Measurements from ENCODE around the gene TTC7B. TPM values are rescaled to one million over a fixed set of nuclear protein-coding genes. Genes with fewer than 3 reads are reported as not detected.

The TTC7B gene
- total and polyA plus RNA-seq, 2 experiments from 2014 or later = 5.2 to 28.2 TPM

DNA sequence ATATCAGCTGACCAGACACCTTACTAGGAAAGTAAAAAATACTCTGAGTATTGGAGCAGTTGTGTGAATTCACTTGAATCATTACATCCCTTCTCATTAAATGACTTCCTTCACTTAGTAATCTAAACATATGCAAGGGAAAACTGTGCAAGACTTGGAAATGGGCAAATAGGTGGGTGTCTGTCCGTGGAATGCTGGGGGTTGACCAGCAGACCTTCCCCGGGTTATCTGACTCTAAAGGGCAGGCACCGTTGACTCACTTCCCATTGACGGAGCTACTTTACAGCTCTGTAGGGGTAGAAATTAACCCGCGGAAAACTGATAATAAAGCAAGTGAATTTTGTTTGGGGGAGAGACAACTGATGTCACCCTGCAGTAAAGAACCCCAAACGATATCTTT is 199.3 kb downstream of the TTC7B start:
- Histone ChIP-seq H3K79me2 (ENCODE audit: insufficient read depth) (no peaks in the 10 kb centered on the region), H3K9me3 (ENCODE audit: low read depth) (no peaks in the 10 kb centered on the region), H4K20me1 (ENCODE audit: insufficient read depth) (no peaks in the 10 kb centered on the region), H2AFZ (no peak overlapping the region), H3K27ac (no peak overlapping the region), H3K4me3 (no peak overlapping the region), H3K4me2 (ENCODE audit: unreplicated experiment) (no peak overlapping the region), H3K4me1 (ENCODE audit: insufficient read depth) (no peaks in the 10 kb centered on the region), H3F3A (ENCODE audit: insufficient read depth) (no peaks in the 10 kb centered on the region), H3K9me2 (ENCODE audit: insufficient read depth) (no peaks in the 10 kb centered on the region), H3K9ac (no peak overlapping the region), H3K27me3 (replicated peaks; ENCODE audit: insufficient read depth) (no peaks in the 10 kb centered on the region), H3K36me3 (ENCODE audit: low read depth) (no peaks in the 10 kb centered on the region)
- in situ Hi-C loops (cut with MboI) = no loop called here
- WGBS, 2 experiments (ENCODE audit: low coverage in 1 of 2, low lambda C conversion rate in 2 of 2, missing lambda C conversion rate in 2 of 2) = 65 to 68% methylated on average over 7 of the region's 7 CpGs
- DNase-seq = peak; percentile 7
- TF ChIP-seq EZH2 (IDR thresholded peaks at IDR 0.05; ENCODE audit: insufficient read depth, poor library complexity, severe bottlenecking) (no peak), EZH2phosphoT487 (IDR thresholded peaks at IDR 0.05; ENCODE audit: insufficient read depth, low read depth) (no peak)

GRCh38 chr14:90616313-90616712 is 199.9 kb downstream of the TTC7B start:
- WGBS, 2 experiments (ENCODE audit: low coverage in 1 of 2, low lambda C conversion rate in 2 of 2, missing lambda C conversion rate in 2 of 2) = 98 to 99% methylated on average over 7 to 10 of the region's 10 CpGs
- no peaks in the 10 kb centered on the region for H3K79me2 ChIP-seq (ENCODE audit: insufficient read depth)
- no peak overlapping the region for H3K9ac ChIP-seq
- no peaks in the 10 kb centered on the region for H3K9me2 ChIP-seq (ENCODE audit: insufficient read depth)
- H2AFZ ChIP-seq = no peak overlapping the region
- no peak overlapping the region for H3K27ac ChIP-seq
- no peak for DNase-seq
- no peaks in the 10 kb centered on the region for H3K4me1 ChIP-seq (ENCODE audit: insufficient read depth)
- TF ChIP-seq EZH2 (IDR thresholded peaks at IDR 0.05; ENCODE audit: insufficient read depth, poor library complexity, severe bottlenecking) (no peak), EZH2phosphoT487 (IDR thresholded peaks at IDR 0.05; ENCODE audit: insufficient read depth, low read depth) (no peak)
- no peaks in the 10 kb centered on the region for H3F3A ChIP-seq (ENCODE audit: insufficient read depth)
- in situ Hi-C loops (cut with MboI) = no loop called here
- H3K4me2 ChIP-seq (ENCODE audit: unreplicated experiment) = no peak overlapping the region
- no peaks in the 10 kb centered on the region for H4K20me1 ChIP-seq (ENCODE audit: insufficient read depth)
- H3K4me3 ChIP-seq = no peak overlapping the region
- H3K27me3 ChIP-seq (replicated peaks; ENCODE audit: insufficient read depth) = no peaks in the 10 kb centered on the region
- no peaks in the 10 kb centered on the region for H3K9me3 ChIP-seq (ENCODE audit: low read depth)
- no peaks in the 10 kb centered on the region for H3K36me3 ChIP-seq (ENCODE audit: low read depth)

DNA sequence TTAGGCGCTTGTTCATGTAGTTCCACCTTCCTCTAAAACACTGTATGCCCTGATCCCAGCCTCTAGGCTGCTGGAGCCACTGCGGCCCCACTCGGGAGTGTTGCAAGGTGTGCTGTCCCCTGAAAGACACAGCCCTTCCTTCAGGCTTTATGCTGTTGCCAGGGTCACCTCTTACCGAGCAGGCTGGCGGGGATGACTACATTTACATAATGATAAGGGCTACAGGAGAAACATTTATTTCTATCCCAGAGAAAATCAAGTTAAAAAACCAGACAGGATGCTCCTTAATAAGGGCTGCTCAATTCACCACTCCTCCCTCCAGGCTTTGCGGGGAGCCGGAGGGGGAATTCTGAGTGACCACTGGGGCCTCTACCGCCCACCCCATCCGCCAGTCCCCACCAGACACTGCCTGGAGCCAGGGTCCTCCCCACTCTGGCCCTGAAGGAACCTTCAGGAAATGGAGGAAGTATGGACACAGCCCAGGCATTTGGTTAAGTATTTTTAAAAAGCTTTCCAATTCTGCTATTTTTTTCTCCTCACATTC is 200.6 kb downstream of the TTC7B start:
- H3K4me3 ChIP-seq = no peak overlapping the region
- H3K9me3 ChIP-seq (ENCODE audit: low read depth) = no peaks in the 10 kb centered on the region
- in situ Hi-C loops (cut with MboI) = no loop called here
- no peaks in the 10 kb centered on the region for H3K27me3 ChIP-seq (replicated peaks; ENCODE audit: insufficient read depth)
- no peak overlapping the region for H3K9ac ChIP-seq
- H3K9me2 ChIP-seq (ENCODE audit: insufficient read depth) = no peaks in the 10 kb centered on the region
- WGBS, 2 experiments (ENCODE audit: low coverage in 1 of 2, low lambda C conversion rate in 2 of 2, missing lambda C conversion rate in 2 of 2) = 97 to 98% methylated on average over 9 of the region's 9 CpGs
- H3K4me1 ChIP-seq (ENCODE audit: insufficient read depth) = no peaks in the 10 kb centered on the region
- no peaks in the 10 kb centered on the region for H3K36me3 ChIP-seq (ENCODE audit: low read depth)
- no peak for DNase-seq
- no peak overlapping the region for H3K27ac ChIP-seq
- no peak overlapping the region for H3K4me2 ChIP-seq (ENCODE audit: unreplicated experiment)
- no peaks in the 10 kb centered on the region for H4K20me1 ChIP-seq (ENCODE audit: insufficient read depth)
- no peaks in the 10 kb centered on the region for H3K79me2 ChIP-seq (ENCODE audit: insufficient read depth)
- no peak overlapping the region for H2AFZ ChIP-seq
- H3F3A ChIP-seq (ENCODE audit: insufficient read depth) = no peaks in the 10 kb centered on the region
- TF ChIP-seq EZH2 (IDR thresholded peaks at IDR 0.05; ENCODE audit: insufficient read depth, poor library complexity, severe bottlenecking) (no peak), EZH2phosphoT487 (IDR thresholded peaks at IDR 0.05; ENCODE audit: insufficient read depth, low read depth) (no peak)

GRCh38 chr14:90614696-90615516 is 201.3 kb downstream of the TTC7B start:
- Histone ChIP-seq H3K4me2 (ENCODE audit: unreplicated experiment) (no peak overlapping the region), H3K27ac (no peak overlapping the region), H3K9ac (no peak overlapping the region)

More at GRCh38 chr14:90614696-90615516, 201.3 kb downstream of the TTC7B start:
- no peak for DNase-seq
- H3K27me3 ChIP-seq (replicated peaks; ENCODE audit: insufficient read depth) = no peaks in the 10 kb centered on the region
- H3K9me2 ChIP-seq (ENCODE audit: insufficient read depth) = no peaks in the 10 kb centered on the region
- no peak overlapping the region for H3K4me3 ChIP-seq
- WGBS, 2 experiments (ENCODE audit: low coverage in 1 of 2, low lambda C conversion rate in 2 of 2, missing lambda C conversion rate in 2 of 2) = 83 to 85% methylated on average over 10 of the region's 10 CpGs
- TF ChIP-seq EZH2phosphoT487 (IDR thresholded peaks at IDR 0.05; ENCODE audit: insufficient read depth, low read depth) (no peak), EZH2 (IDR thresholded peaks at IDR 0.05; ENCODE audit: insufficient read depth, poor library complexity, severe bottlenecking) (no peak)
- no peaks in the 10 kb centered on the region for H3K4me1 ChIP-seq (ENCODE audit: insufficient read depth)
- no peak overlapping the region for H2AFZ ChIP-seq
- H3K36me3 ChIP-seq (ENCODE audit: low read depth) = no peaks in the 10 kb centered on the region
- no peaks in the 10 kb centered on the region for H3K9me3 ChIP-seq (ENCODE audit: low read depth)
- H3F3A ChIP-seq (ENCODE audit: insufficient read depth) = no peaks in the 10 kb centered on the region
- H4K20me1 ChIP-seq (ENCODE audit: insufficient read depth) = no peaks in the 10 kb centered on the region
- no peaks in the 10 kb centered on the region for H3K79me2 ChIP-seq (ENCODE audit: insufficient read depth)
- in situ Hi-C loops (cut with MboI) = no loop called here
